Esophagus mucosa (tissue), 1 donor: Measurements from ENCODE around the gene ATG7. TPM values are rescaled to one million over a fixed set of nuclear protein-coding genes. Genes with fewer than 3 reads are reported as not detected.
"Not testable (repeated sequence)": the region's sequence is repeated elsewhere in the genome, so short reads cannot be mapped to it uniquely, and the experiment has no call there.

Experiments
- ATAC-seq: fragments of 200-7000 bp; cut with Tn5 transposase; one replicate; pipeline ENCODE4 v1.9.1; 2020
- total RNA-seq: library from RNA; stranded (reverse); gene quantifications from one replicate; pipeline ENCODE4 v1.2.4, GENCODE V29; 2023
- donor health status: DM: yes; HTN: yes; CAD: no.

ATG7 gene
- total RNA-seq, 1 donor from 2014 or later, result 30.0 TPM

- ATAC-seq, result no peak
These were observed 120.0 kb downstream of the ATG7 start for GRCh38 chr3:11392014-11392859.

GRCh38 chr3:11392860-11393114 lies 120.6 kb downstream of the ATG7 start:
- ATAC-seq, result no peak

- no peak for ATAC-seq
These were observed 121.2 kb downstream of the ATG7 start for GRCh38 chr3:11393401-11393800.

GRCh38 chr3:11394392-11394791 lies 122.2 kb downstream of the ATG7 start:
- ATAC-seq, result no peak

- no peak for ATAC-seq
These were observed 128.0 kb downstream of the ATG7 start for GRCh38 chr3:11400213-11400612.

- ATAC-seq, result no peak
These were observed 129.2 kb downstream of the ATG7 start for GRCh38 chr3:11401434-11401833.

- no peak for ATAC-seq
These were observed 133.1 kb downstream of the ATG7 start for GRCh38 chr3:11405323-11405722.

GRCh38 chr3:11407644-11408043 lies 135.4 kb downstream of the ATG7 start:
- ATAC-seq, result no peak

- not testable (repeated sequence) for ATAC-seq
These were observed 136.2 kb downstream of the ATG7 start for GRCh38 chr3:11408324-11408859.

- no peak for ATAC-seq
These were observed 138.4 kb downstream of the ATG7 start for GRCh38 chr3:11410564-11410963.

GRCh38 chr3:11411956-11412355 lies 139.8 kb downstream of the ATG7 start:
- no peak for ATAC-seq

GRCh38 chr3:11413071-11413470 lies 140.9 kb downstream of the ATG7 start:
- no peak for ATAC-seq

GRCh38 chr3:11415099-11415498 lies 142.9 kb downstream of the ATG7 start:
- no peak for ATAC-seq

GRCh38 chr3:11420066-11420465 lies 147.9 kb downstream of the ATG7 start:
- no peak for ATAC-seq

- ATAC-seq, result no peak
These were observed 150.1 kb downstream of the ATG7 start for GRCh38 chr3:11422291-11422690.

- no peak for ATAC-seq
These were observed 151.7 kb downstream of the ATG7 start for GRCh38 chr3:11423868-11424267.

GRCh38 chr3:11424277-11424676 lies 152.1 kb downstream of the ATG7 start:
- no peak for ATAC-seq

GRCh38 chr3:11430207-11430606 lies 158.0 kb downstream of the ATG7 start:
- no peak for ATAC-seq

- ATAC-seq, result no peak
These were observed 158.4 kb downstream of the ATG7 start for GRCh38 chr3:11430624-11431023.

GRCh38 chr3:11431319-11431718 lies 159.1 kb downstream of the ATG7 start:
- no peak for ATAC-seq

GRCh38 chr3:11434017-11434526 lies 161.9 kb downstream of the ATG7 start:
- no peak for ATAC-seq

- no peak for ATAC-seq
These were observed 162.4 kb downstream of the ATG7 start for GRCh38 chr3:11434563-11435096.

- no peak for ATAC-seq
These were observed 163.4 kb downstream of the ATG7 start for GRCh38 chr3:11435440-11436165.

GRCh38 chr3:11436775-11437174 lies 164.6 kb downstream of the ATG7 start:
- ATAC-seq, result no peak
